SU-DHL-6 (cell line): Measurements from ENCODE around the gene FEM1B.

ENCODE experiments used
- H2AFZ ChIP-seq: fragments of 200-600 bp; sonication (generic); 2 replicates; pipeline ENCODE4 v1.6.1; 2014; ENCODE audit warnings: low read depth, mild to moderate bottlenecking, moderate library complexity, mixed read lengths, antibody characterized with exemption, low read length; ENCODE audit not compliant: severe bottlenecking
- H3F3A ChIP-seq: fragments of 200-600 bp; shearing (Covaris generic); 2 replicates; pipeline ENCODE4 v1.6.0; 2016; ENCODE audit warnings: antibody characterized with exemption, mild to moderate bottlenecking; ENCODE audit not compliant: insufficient read depth
- H3K27ac ChIP-seq: fragments of 200-600 bp; sonication (generic); 2 replicates; pipeline ENCODE4 v1.5.1; 2016; ENCODE audit warnings: low read depth, mild to moderate bottlenecking, low read length, moderate library complexity, mixed read lengths
- H3K27me3 ChIP-seq: fragments of 200-600 bp; sonication (generic), shearing (Covaris generic); 2 replicates; pipeline ENCODE4 v1.6.0; 2014; ENCODE audit warnings: mild to moderate bottlenecking, low read length
- H3K36me3 ChIP-seq: fragments of 200-600 bp; sonication (generic); 2 replicates; pipeline ENCODE4 v1.6.1; 2014; ENCODE audit warnings: mild to moderate bottlenecking, low read length, mixed read lengths
- H3K4me2 ChIP-seq: fragments of 300-600, 200-600 bp; shearing (Covaris generic), sonication (generic); 2 replicates; pipeline ENCODE4 v1.6.0; 2014; ENCODE audit warnings: low read length, low read depth, mild to moderate bottlenecking; ENCODE audit not compliant: poor library complexity, severe bottlenecking
- H3K4me3 ChIP-seq: fragments of 200-600 bp; sonication (generic); 2 replicates; pipeline ENCODE4 v1.5.1; 2014; ENCODE audit warnings: antibody characterized with exemption, low read length, mild to moderate bottlenecking, mixed read lengths; ENCODE audit not compliant: insufficient read depth, poor library complexity, severe bottlenecking
- H3K79me2 ChIP-seq: fragments of 200-600 bp; sonication (generic); 2 replicates; pipeline ENCODE4 v1.6.1; 2014; ENCODE audit warnings: mild to moderate bottlenecking, low read length, moderate library complexity; ENCODE audit not compliant: insufficient read depth
- H3K9ac ChIP-seq: fragments of 200-600 bp; sonication (generic); 2 replicates; pipeline ENCODE4 v1.7.0; 2014; ENCODE audit warnings: mild to moderate bottlenecking, low read length
- H3K9me2 ChIP-seq: fragments of 200-600 bp; sonication (generic); replicated peaks from 2 replicates; pipeline ENCODE4 v1.6.1; 2014; ENCODE audit warnings: low read length; ENCODE audit not compliant: insufficient read depth
- H3K9me3 ChIP-seq: fragments of 200-600 bp; sonication (generic); 2 replicates; pipeline ENCODE4 v1.6.1; 2014; ENCODE audit warnings: low read length, mixed read lengths; ENCODE audit not compliant: insufficient read depth
- H4K20me1 ChIP-seq: fragments of 200-600 bp; sonication (generic); 2 replicates; pipeline ENCODE4 v1.6.1; 2014; ENCODE audit warnings: low read depth, mild to moderate bottlenecking, antibody characterized with exemption, low read length, moderate library complexity, mixed read lengths
- CTCF ChIP-seq: fragments of 200-600 bp; sonication (generic); IDR thresholded peaks from one replicate; pipeline ENCODE4 v1.5.1; 2017; ENCODE audit warnings: antibody characterized with exemption, mild to moderate bottlenecking, low read length, moderate library complexity; ENCODE audit not compliant: insufficient read depth, poor library complexity, severe bottlenecking
- EZH2phosphoT487 ChIP-seq: fragments of 200-600 bp; sonication (generic), shearing (Covaris generic); conservative IDR thresholded peaks from 2 replicates; pipeline ENCODE4 v1.6.1; 2018; ENCODE audit warnings: mild to moderate bottlenecking, antibody characterized with exemption, low read length, moderate library complexity, mixed read lengths

The FEM1B gene

GRCh38 chr15:68256675-68257450 lies 20.7 kb upstream of the FEM1B start:
- Histone ChIP-seq H3K9me3 (no peaks in the 10 kb centered on the region), H4K20me1 (no peaks in the 10 kb centered on the region), H3K36me3 (no peaks in the 10 kb centered on the region), H3K9ac (no peak overlapping the region), H3K79me2 (no peaks in the 10 kb centered on the region), H3K27me3 (no peaks in the 10 kb centered on the region), H3K4me2 (no peak overlapping the region), H3K27ac (no peak overlapping the region), H3F3A (no peaks in the 10 kb centered on the region), H2AFZ (no peak overlapping the region), H3K9me2 (no peaks in the 10 kb centered on the region), H3K4me3 (no peak overlapping the region)
- TF ChIP-seq CTCF, result no peak
- no peak for TF ChIP-seq EZH2phosphoT487

- TF ChIP-seq EZH2phosphoT487, result no peak
- no peak for TF ChIP-seq CTCF
Measured at GRCh38 chr15:68258692-68259091, 18.9 kb upstream of the FEM1B start.

GRCh38 chr15:68259883-68260282 lies 17.7 kb upstream of the FEM1B start:
- Histone ChIP-seq H2AFZ (no peak overlapping the region), H3K27ac (no peak overlapping the region), H3K4me3 (no peak overlapping the region), H3K9me2 (no peaks in the 10 kb centered on the region), H3F3A (no peaks in the 10 kb centered on the region), H3K9me3 (no peaks in the 10 kb centered on the region), H3K4me2 (no peak overlapping the region), H3K27me3 (no peaks in the 10 kb centered on the region), H3K79me2 (no peaks in the 10 kb centered on the region), H3K36me3 (no peaks in the 10 kb centered on the region), H3K9ac (no peak overlapping the region), H4K20me1 (no peaks in the 10 kb centered on the region)
- TF ChIP-seq CTCF (no peak), EZH2phosphoT487 (no peak)

More at GRCh38 chr15:68258692-68259091, 18.9 kb upstream of the FEM1B start:
- Histone ChIP-seq H3K27ac (no peak overlapping the region), H3K36me3 (no peaks in the 10 kb centered on the region), H3K27me3 (no peaks in the 10 kb centered on the region), H2AFZ (no peak overlapping the region), H3K4me2 (no peak overlapping the region), H3K9me2 (no peaks in the 10 kb centered on the region), H3K9ac (no peak overlapping the region), H3K9me3 (no peaks in the 10 kb centered on the region), H3K4me3 (no peak overlapping the region), H3K79me2 (no peaks in the 10 kb centered on the region), H4K20me1 (no peaks in the 10 kb centered on the region), H3F3A (no peaks in the 10 kb centered on the region)
